GM23248 (cell line): ENCODE measurements around the gene PIGQ.

Experiments
- EZH2 ChIP-seq: fragments of 200-600 bp; sonication (generic); IDR thresholded peaks from 2 replicates; pipeline ENCODE4 v1.6.1; 2018; ENCODE audit warnings: antibody characterized with exemption, mild to moderate bottlenecking; ENCODE audit not compliant: insufficient read depth, poor library complexity, severe bottlenecking
- EZH2phosphoT487 ChIP-seq: fragments of 200-600 bp; sonication (generic); IDR thresholded peaks from 2 replicates; pipeline ENCODE4 v1.6.1; 2018; ENCODE audit warnings: antibody characterized with exemption, moderate library complexity, mild to moderate bottlenecking, low read depth; ENCODE audit not compliant: insufficient read depth

DNA sequence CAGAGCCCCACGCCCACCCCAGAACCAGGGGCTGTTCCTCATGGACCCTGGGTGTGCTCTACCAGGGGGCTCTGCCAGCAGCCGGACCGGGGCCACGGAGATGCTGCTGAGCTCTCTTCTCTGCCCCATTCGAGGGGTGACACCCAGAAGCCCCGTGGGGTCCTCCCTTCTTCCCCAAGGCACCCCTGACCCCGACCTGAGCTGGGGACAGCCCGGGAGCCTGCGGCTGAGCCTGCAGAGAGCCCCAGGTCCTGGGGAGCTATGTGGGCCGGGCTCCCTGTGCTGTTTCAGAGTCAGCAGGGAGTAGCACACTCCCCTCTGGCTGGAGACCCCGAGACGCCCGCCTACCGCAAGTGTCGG is 10.8 kb upstream of the PIGQ start:
- TF ChIP-seq EZH2 = no peak
- TF ChIP-seq EZH2phosphoT487 = no peak
